DND-41 (cell line): ENCODE results near the gene AGAP1.

Source experiments
- EZH2 ChIP-seq: IDR thresholded peaks from 3 replicates; pipeline ENCODE4 v1.6.1; 2012; ENCODE audit warnings: borderline replicate concordance, low read depth, mild to moderate bottlenecking, moderate library complexity, low read length, inconsistent platforms; ENCODE audit not compliant: severe bottlenecking
- TF ChIP-seq, protein P1 (sequence below): IDR thresholded peaks from 2 replicates; pipeline ENCODE4 v1.5.1; 2012; ENCODE audit warnings: borderline replicate concordance, low read length, moderate library complexity, mild to moderate bottlenecking; ENCODE audit not compliant: poor library complexity, severe bottlenecking; ENCODE audit errors: extremely low read depth

DNA sequence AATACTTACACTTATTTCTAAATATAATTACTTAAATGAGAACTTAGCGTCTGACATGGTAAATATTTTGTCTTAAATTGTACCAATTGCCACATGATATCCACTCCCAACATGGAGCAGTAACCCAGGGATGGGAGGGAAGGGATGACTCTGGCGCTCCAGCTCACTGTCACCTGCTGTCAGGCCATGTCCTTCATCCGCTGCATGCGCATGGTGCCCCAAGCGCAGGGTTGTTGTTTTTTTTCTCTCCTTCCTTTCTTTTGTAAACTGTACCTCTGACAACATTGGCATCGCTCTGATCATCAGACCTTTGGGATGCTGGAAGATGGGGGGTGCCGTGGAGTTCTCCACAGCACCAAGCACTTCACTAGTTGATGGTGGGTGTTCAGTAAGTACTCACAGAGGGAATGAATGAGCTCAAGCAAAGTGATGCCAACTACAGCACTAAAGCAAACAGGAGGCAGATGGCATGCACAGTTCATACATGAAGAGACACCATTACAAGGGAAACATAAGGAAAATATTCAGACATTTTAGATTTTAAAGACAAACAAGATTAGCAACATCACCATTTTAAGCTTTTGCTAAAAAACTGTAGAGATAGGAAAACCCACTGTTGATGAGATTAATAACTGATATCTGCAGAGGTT lies 426.5 kb downstream of the AGAP1 start:
- no peak for TF ChIP-seq EZH2
- TF ChIP-seq, protein P1, sequence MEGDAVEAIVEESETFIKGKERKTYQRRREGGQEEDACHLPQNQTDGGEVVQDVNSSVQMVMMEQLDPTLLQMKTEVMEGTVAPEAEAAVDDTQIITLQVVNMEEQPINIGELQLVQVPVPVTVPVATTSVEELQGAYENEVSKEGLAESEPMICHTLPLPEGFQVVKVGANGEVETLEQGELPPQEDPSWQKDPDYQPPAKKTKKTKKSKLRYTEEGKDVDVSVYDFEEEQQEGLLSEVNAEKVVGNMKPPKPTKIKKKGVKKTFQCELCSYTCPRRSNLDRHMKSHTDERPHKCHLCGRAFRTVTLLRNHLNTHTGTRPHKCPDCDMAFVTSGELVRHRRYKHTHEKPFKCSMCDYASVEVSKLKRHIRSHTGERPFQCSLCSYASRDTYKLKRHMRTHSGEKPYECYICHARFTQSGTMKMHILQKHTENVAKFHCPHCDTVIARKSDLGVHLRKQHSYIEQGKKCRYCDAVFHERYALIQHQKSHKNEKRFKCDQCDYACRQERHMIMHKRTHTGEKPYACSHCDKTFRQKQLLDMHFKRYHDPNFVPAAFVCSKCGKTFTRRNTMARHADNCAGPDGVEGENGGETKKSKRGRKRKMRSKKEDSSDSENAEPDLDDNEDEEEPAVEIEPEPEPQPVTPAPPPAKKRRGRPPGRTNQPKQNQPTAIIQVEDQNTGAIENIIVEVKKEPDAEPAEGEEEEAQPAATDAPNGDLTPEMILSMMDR: no peak
